Measurements from ENCODE around the gene MAGI2.

GRCh38 chr7:78092331-78092730 is 1361.1 kb downstream of the MAGI2 start:
- TF ChIP-seq, protein P1, sequence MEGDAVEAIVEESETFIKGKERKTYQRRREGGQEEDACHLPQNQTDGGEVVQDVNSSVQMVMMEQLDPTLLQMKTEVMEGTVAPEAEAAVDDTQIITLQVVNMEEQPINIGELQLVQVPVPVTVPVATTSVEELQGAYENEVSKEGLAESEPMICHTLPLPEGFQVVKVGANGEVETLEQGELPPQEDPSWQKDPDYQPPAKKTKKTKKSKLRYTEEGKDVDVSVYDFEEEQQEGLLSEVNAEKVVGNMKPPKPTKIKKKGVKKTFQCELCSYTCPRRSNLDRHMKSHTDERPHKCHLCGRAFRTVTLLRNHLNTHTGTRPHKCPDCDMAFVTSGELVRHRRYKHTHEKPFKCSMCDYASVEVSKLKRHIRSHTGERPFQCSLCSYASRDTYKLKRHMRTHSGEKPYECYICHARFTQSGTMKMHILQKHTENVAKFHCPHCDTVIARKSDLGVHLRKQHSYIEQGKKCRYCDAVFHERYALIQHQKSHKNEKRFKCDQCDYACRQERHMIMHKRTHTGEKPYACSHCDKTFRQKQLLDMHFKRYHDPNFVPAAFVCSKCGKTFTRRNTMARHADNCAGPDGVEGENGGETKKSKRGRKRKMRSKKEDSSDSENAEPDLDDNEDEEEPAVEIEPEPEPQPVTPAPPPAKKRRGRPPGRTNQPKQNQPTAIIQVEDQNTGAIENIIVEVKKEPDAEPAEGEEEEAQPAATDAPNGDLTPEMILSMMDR (IDR thresholded peaks at IDR 0.05; ENCODE audit: low read depth, low read length, poor library complexity, severe bottlenecking), result no peak
- TF ChIP-seq EZH2phosphoT487 (IDR thresholded peaks at IDR 0.05; ENCODE audit: borderline replicate concordance, low read length), result no peak
